ENCODE results near the gene BPIFB3. TPM values are rescaled to one million over a fixed set of nuclear protein-coding genes. Genes with fewer than 3 reads are reported as not detected.

BPIFB3 gene
- total and polyA plus RNA-seq, 2 of the 13 experiments (the other 11 are each of a cell fraction or from before 2014, with no cell fraction given) = 0.09 TPM; not detected in 1

- TF ChIP-seq JUN (CRISPR knock-in tag; IDR thresholded peaks at IDR 0.05) (peak; percentile 39; the same call in 1 of the 2 replicates), ZNF557 (CRISPR knock-in tag; IDR thresholded peaks at IDR 0.05) (peak; percentile 23; the same call in 1 of the 2 replicates), HNRNPUL1 (IDR thresholded peaks at IDR 0.05; ENCODE audit: low read depth, low read length) (no peak), YEATS4 (CRISPR knock-in tag; IDR thresholded peaks at IDR 0.05; ENCODE audit: borderline replicate concordance) (peak; percentile 83; the same call in 1 of the 2 replicates), GATAD2A (CRISPR knock-in tag; IDR thresholded peaks at IDR 0.05) (peak; percentile 99), SMC3 (IDR thresholded peaks at IDR 0.05; ENCODE audit: low read length) (peak; percentile 22; the same call in 1 of the 2 replicates), ZFX (CRISPR knock-in tag; IDR thresholded peaks at IDR 0.05; ENCODE audit: low read depth) (peak; percentile 84), MED8 (CRISPR knock-in tag; IDR thresholded peaks at IDR 0.05; ENCODE audit: insufficient replicate concordance) (peak; percentile 91), ZBTB7B (CRISPR knock-in tag; IDR thresholded peaks at IDR 0.05) (peak; percentile 99), ZNF609 (CRISPR knock-in tag; IDR thresholded peaks at IDR 0.05; ENCODE audit: borderline replicate concordance) (peak; percentile 98), HBP1 (CRISPR knock-in tag; IDR thresholded peaks at IDR 0.05; ENCODE audit: low read depth) (no peak; the same call in 1 of the 2 replicates), SATB2 (CRISPR knock-in tag; IDR thresholded peaks at IDR 0.05) (no peak), ZNF484 (CRISPR knock-in tag; IDR thresholded peaks at IDR 0.05; ENCODE audit: borderline replicate concordance, low read depth) (no peak), SMARCE1 (IDR thresholded peaks at IDR 0.05; ENCODE audit: borderline replicate concordance) (no peak), ZNF569 (CRISPR knock-in tag; IDR thresholded peaks at IDR 0.05; ENCODE audit: borderline replicate concordance) (no peak), SMARCC2 (IDR thresholded peaks at IDR 0.05) (no peak), ZBTB3 (CRISPR knock-in tag; IDR thresholded peaks at IDR 0.05; ENCODE audit: borderline replicate concordance, low read depth) (peak; percentile 71; the same call in 1 of the 2 replicates), ZSCAN20 (CRISPR knock-in tag; IDR thresholded peaks at IDR 0.05; ENCODE audit: borderline replicate concordance) (0 out of 2 replicates have a peak, but pooled peaks have one; percentile 25), ZNF709 (CRISPR knock-in tag; IDR thresholded peaks at IDR 0.05) (0 out of 2 replicates have a peak, but pooled peaks have one; percentile 67), CBX5 (CRISPR knock-in tag; IDR thresholded peaks at IDR 0.05; ENCODE audit: borderline replicate concordance) (peak; percentile 99), MIXL1 (CRISPR knock-in tag; IDR thresholded peaks at IDR 0.05) (peak; percentile 95), HHEX (CRISPR knock-in tag; IDR thresholded peaks at IDR 0.05) (peak; percentile 68), BCL6 (CRISPR knock-in tag; IDR thresholded peaks at IDR 0.05) (peak; percentile 92), ZBTB25 (CRISPR knock-in tag; IDR thresholded peaks at IDR 0.05) (peak; percentile 91)
Observed at GRCh38 chr20:33005908-33006775, 47.6 kb upstream of the BPIFB3 start (continued).
